ENCODE measurements around the gene VPS18. TPM values are rescaled to one million over a fixed set of nuclear protein-coding genes. Genes with fewer than 3 reads are reported as not detected.

The VPS18 gene
- total and polyA plus RNA-seq, 2 donors (not counting 3 experiments of a cell fraction or from before 2014, with no cell fraction given) = 29.3 to 32.8 TPM

- peak; percentile 55 for DNase-seq (ENCODE audit: low read depth, low spot score)
- no peak overlapping the region for H3K9ac ChIP-seq (replicated peaks; ENCODE audit: extremely low read depth, insufficient read depth, low read length)
- ChIA-PET POLR2A (interaction anchor here (1.1 kb wide), 1 partner anchor 34 kb away, joined by 5 read pairs; no protein-coding TSS in a partner anchor), CTCF (interaction anchor here (0.6 to 4.0 kb wide), 34 partner anchors 9 to 372 kb away, joined by 3 to 48 read pairs (median 5); partner anchors contain the start of genes C15orf62, CHP1, EXD1 and RAD51)
- no peak overlapping the region for H3K4me2 ChIP-seq (ENCODE audit: insufficient read depth, low read length)
- H3K27ac ChIP-seq (ENCODE audit: insufficient read depth, low read depth, low read length) = no peak overlapping the region
- peak; percentile 92 for FAIRE-seq
- peaks cover 0 to 2% of the 10 kb centered on the region in 2 experiments for H3K36me3 ChIP-seq (ENCODE audit: control insufficient read depth in 2 of 2, extremely low read depth in 1 of 2, insufficient read depth in 2 of 2, low read length in 2 of 2)
- intact Hi-C loops (cut with micrococcal nuclease) (loop anchor here (5.0 to 10.0 kb wide), 3 partner anchors 105 to 327 kb away; partner anchors contain the start of genes CCDC32 and RPUSD2), dilution Hi-C loops (cut with MboI; ENCODE audit: extremely low pct_ligation_motif_present, low sequenced_read_pairs) (no loop called here)
- H3K79me2 ChIP-seq (ENCODE audit: control insufficient read depth, insufficient read depth, low read length) = peaks cover 18% of the 10 kb centered on the region
- H3K27me3 ChIP-seq (ENCODE audit: control insufficient read depth in 2 of 2, insufficient read depth in 2 of 2, low read length in 2 of 2) = no peaks in the 10 kb centered on the region
- no peak overlapping the region for H3K4me3 ChIP-seq (replicated peaks in 1 of 3; ENCODE audit: insufficient read depth in 1 of 3, low read depth in 1 of 3, low read length in 3 of 3)
- peaks cover 14% of the 10 kb centered on the region for H3K4me1 ChIP-seq (ENCODE audit: control insufficient read depth, extremely low read depth, insufficient read depth, low read length)
- no peak for TF ChIP-seq JUN (IDR thresholded peaks at IDR 0.05; ENCODE audit: borderline replicate concordance, insufficient read depth, insufficient read length, low read depth)
- no peak for TF ChIP-seq MYC (IDR thresholded peaks at IDR 0.05; ENCODE audit: low read depth, low read length)
- no peak for TF ChIP-seq POLR2A (IDR thresholded peaks at IDR 0.05; ENCODE audit: low read depth, low read length)
- TF ChIP-seq CTCF (IDR thresholded peaks at IDR 0.05; ENCODE audit: extremely low read depth in 1 of 2, insufficient read depth in 1 of 2, low read depth in 1 of 2, low read length in 2 of 2) = peak; percentile 70
- no peak for TF ChIP-seq POLR2AphosphoS5 (IDR thresholded peaks at IDR 0.05; ENCODE audit: insufficient read depth, low read depth, low read length)
- no peak for TF ChIP-seq FOS (IDR thresholded peaks at IDR 0.05; ENCODE audit: borderline replicate concordance, insufficient read depth, low read length)
- TF ChIP-seq GATA2 (IDR thresholded peaks at IDR 0.05; ENCODE audit: insufficient read depth, insufficient read length, low read depth, low read length) = no peak
- BruUV-seq (replicated peaks) = no TSS peak
- no peaks in the 10 kb centered on the region for H4K20me1 ChIP-seq (replicated peaks; ENCODE audit: control insufficient read depth, extremely low read depth, insufficient read depth, low read length)
- no peaks in the 10 kb centered on the region for H3K9me1 ChIP-seq (replicated peaks; ENCODE audit: control insufficient read depth, extremely low read depth, insufficient read depth, low read length)
- H2AFZ ChIP-seq (ENCODE audit: low read depth, low read length) = peak overlapping the region; percentile 46
- H3K9me3 ChIP-seq (replicated peaks; ENCODE audit: control insufficient read depth, insufficient read depth, low read length) = no peaks in the 10 kb centered on the region
These were observed 2.3 kb upstream of the VPS18 start for GRCh38 chr15:40891810-40892446.

Data from endothelial cell of umbilical vein (primary cell).